ENCODE data around the gene SPRY2. TPM values are rescaled to one million over a fixed set of nuclear protein-coding genes. Genes with fewer than 3 reads are reported as not detected.
A peak's percentile ranks its signal among the peaks of the same experiment; 100 is the strongest.

The SPRY2 gene
- total RNA-seq, 1 donor from 2014 or later, result 48.7 TPM

DNA sequence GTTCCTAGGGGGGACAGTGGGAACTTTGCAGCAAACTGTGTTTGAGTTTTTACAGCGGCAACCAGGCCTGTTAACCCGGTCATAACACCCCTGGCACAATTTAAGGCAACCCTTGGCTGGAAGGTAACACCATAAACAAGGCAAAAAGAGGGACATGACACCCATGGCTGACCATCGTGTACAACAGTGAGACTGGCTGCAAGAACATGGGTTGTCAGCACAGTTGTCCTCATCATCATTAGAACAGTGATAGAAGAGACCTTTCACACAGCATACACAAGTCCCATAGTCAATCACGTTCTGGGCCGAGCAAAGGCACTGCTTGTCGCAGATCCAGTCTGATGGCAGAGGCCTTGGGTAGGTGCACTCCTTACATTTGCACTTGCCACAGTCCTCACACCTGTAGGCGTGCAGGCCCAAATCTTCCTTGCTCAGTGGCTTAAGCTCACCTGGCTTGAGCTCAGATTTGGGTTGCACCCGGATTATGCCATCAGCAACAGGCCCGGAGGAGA is 4.1 kb downstream of the SPRY2 start:
- TF ChIP-seq, protein P1, sequence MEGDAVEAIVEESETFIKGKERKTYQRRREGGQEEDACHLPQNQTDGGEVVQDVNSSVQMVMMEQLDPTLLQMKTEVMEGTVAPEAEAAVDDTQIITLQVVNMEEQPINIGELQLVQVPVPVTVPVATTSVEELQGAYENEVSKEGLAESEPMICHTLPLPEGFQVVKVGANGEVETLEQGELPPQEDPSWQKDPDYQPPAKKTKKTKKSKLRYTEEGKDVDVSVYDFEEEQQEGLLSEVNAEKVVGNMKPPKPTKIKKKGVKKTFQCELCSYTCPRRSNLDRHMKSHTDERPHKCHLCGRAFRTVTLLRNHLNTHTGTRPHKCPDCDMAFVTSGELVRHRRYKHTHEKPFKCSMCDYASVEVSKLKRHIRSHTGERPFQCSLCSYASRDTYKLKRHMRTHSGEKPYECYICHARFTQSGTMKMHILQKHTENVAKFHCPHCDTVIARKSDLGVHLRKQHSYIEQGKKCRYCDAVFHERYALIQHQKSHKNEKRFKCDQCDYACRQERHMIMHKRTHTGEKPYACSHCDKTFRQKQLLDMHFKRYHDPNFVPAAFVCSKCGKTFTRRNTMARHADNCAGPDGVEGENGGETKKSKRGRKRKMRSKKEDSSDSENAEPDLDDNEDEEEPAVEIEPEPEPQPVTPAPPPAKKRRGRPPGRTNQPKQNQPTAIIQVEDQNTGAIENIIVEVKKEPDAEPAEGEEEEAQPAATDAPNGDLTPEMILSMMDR (conservative IDR thresholded peaks at IDR 0.05), result no peak
- no peak overlapping the region for H3K4me3 Mint-ChIP-seq
- DNase-seq (ENCODE audit: extremely low spot score, unreplicated experiment), result no peak
- peaks cover 40% of the 10 kb centered on the region for H3K4me1 Mint-ChIP-seq (ENCODE audit: unreplicated experiment)
- no peaks in the 10 kb centered on the region for H3K27me3 Mint-ChIP-seq
- H3K36me3 Mint-ChIP-seq, result peaks cover 32% of the 10 kb centered on the region
- peak overlapping the region; percentile 76 for H3K27ac Mint-ChIP-seq
- no peaks in the 10 kb centered on the region for H3K9me3 Mint-ChIP-seq

DNA sequence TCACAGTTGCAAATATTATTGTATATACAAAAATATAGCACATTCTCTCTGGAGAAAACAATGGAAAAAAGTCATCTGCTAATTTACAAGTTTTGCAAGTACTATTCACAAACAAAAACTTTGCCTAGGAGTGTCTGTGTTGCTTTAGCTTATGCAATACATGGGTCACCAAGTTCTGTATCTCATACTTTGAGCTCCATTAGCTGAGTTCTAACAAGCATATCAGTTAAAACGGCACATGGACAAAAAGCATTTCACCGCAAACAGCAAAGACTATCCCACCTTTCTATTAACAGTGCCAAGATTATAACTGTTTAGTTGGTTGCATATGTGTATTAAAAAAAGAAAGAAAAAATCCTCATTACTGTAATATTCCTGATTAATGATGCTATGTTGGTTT is 4.6 kb downstream of the SPRY2 start:
- Mint-ChIP-seq H3K27ac (peak overlapping the region; percentile 76), H3K9me3 (peaks cover 1% of the 10 kb centered on the region), H3K27me3 (no peaks in the 10 kb centered on the region), H3K4me1 (ENCODE audit: unreplicated experiment) (peaks cover 44% of the 10 kb centered on the region), H3K36me3 (peaks cover 37% of the 10 kb centered on the region), H3K4me3 (no peak overlapping the region)
- no peak for DNase-seq (ENCODE audit: extremely low spot score, unreplicated experiment)
- TF ChIP-seq, protein P1 (conservative IDR thresholded peaks at IDR 0.05), result no peak

DNA sequence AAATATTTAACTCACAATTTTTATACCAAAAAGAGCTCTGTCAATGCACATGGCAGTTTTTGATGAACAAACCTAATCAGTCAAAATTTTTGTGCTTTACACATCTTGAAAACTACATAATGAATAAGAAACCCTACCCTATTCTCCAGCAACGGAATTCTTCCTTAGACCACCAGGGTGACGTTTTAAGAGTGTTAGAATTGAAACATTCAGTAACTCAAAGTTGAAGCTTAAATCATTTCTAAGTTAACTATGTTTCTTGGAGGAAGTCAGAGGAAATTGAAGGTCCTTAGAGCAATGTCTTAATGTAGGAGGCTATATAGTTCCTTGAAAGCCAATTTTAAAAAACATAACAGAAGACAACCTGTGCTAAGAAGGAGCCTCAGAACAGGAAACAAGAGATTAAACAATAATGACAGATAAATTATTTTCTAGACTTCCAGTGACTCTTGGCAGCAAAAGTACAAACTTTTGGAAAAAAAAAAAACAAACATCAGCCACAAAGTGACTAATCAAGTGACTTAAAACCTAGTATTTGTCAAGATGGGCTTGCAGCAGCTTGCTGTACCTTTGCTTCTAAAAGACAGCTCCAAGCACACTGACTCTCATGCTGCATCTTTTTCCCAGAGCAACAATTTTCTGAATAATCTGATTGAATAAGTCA is 6.2 kb downstream of the SPRY2 start:
- TF ChIP-seq, protein P1 (conservative IDR thresholded peaks at IDR 0.05), result peak; percentile 65
- no peak for DNase-seq (ENCODE audit: extremely low spot score, unreplicated experiment)
- Mint-ChIP-seq H3K27ac (peak overlapping the region; percentile 17), H3K27me3 (no peaks in the 10 kb centered on the region), H3K4me1 (ENCODE audit: unreplicated experiment) (peaks cover 44% of the 10 kb centered on the region), H3K4me3 (peak overlapping the region; percentile 60), H3K9me3 (peaks cover 6% of the 10 kb centered on the region), H3K36me3 (peaks cover 48% of the 10 kb centered on the region)

DNA sequence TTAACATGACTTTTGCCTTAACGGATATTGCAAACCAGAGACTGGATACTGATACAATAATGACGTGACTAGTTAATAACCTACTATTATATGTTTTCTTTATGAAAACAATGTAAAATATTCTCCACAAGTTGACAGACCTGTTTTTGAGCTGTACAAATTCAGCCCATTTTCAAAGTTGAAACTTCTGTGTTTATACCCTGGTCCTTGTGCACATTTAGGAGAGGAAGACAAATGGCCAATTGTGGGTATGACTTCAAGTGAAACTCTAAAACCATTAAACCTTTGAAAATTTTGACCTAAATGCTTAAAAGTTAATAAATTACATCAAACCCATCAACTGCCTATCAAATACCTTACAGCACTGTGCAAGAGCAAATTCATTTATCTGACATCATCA is 8.9 kb downstream of the SPRY2 start:
- Mint-ChIP-seq H3K9me3 (peaks cover 6% of the 10 kb centered on the region), H3K36me3 (peaks cover 49% of the 10 kb centered on the region), H3K27ac (peak overlapping the region; percentile 79), H3K4me1 (ENCODE audit: unreplicated experiment) (peaks cover 34% of the 10 kb centered on the region), H3K4me3 (peak overlapping the region; percentile 38), H3K27me3 (no peaks in the 10 kb centered on the region)
- TF ChIP-seq, protein P1 (conservative IDR thresholded peaks at IDR 0.05), result no peak
- DNase-seq (ENCODE audit: extremely low spot score, unreplicated experiment), result no peak

DNA sequence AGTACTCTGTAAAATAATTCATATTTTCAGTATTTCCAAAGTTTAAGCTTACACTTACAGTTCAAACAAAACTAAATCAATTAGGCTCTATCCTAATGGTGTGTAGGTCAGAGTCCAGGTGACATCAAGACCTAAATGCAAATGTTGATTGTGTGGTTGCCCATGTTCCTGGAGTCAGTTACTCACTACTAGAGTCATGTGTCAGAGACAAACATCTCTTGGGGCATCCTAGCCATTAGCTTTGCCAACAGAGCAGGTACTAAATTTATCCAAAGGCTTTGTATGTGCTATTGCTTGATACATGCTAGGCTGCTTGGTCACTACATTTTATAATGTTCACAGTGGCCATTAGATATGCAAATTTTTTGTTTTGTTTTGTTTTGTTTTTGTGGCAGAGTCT is 11.7 kb downstream of the SPRY2 start:
- no peak overlapping the region for H3K4me3 Mint-ChIP-seq
- no peak for DNase-seq (ENCODE audit: extremely low spot score, unreplicated experiment)

More for the DNA sequence above, 11.7 kb downstream of the SPRY2 start:
- TF ChIP-seq, protein P1 (conservative IDR thresholded peaks at IDR 0.05), result no peak
- Mint-ChIP-seq H3K27me3 (no peaks in the 10 kb centered on the region), H3K36me3 (peaks cover 39% of the 10 kb centered on the region), H3K4me1 (ENCODE audit: unreplicated experiment) (peaks cover 12% of the 10 kb centered on the region), H3K9me3 (peaks cover 6% of the 10 kb centered on the region), H3K27ac (no peak overlapping the region)
